Ectodermal cell (in vitro differentiated cells): ENCODE results near the gene SULT1B1.
"Not testable (repeated sequence)": the region's sequence is repeated elsewhere in the genome, so short reads cannot be mapped to it uniquely, and the experiment has no call there.

Experiments
- H3K27ac ChIP-seq: 2 replicates; pipeline ENCODE4 v1.7.0; 2013; ENCODE audit warnings: mild to moderate bottlenecking, low read depth, low read length; ENCODE audit not compliant: insufficient read depth, poor library complexity, severe bottlenecking
- H3K27me3 ChIP-seq: 2 replicates; pipeline ENCODE4 v1.7.0; 2013; ENCODE audit warnings: mild to moderate bottlenecking, low read length; ENCODE audit not compliant: insufficient read depth, control insufficient read depth, poor library complexity, severe bottlenecking
- H3K36me3 ChIP-seq: one replicate; pipeline ENCODE4 v1.7.0; 2013; ENCODE audit warnings: low read length; ENCODE audit not compliant: control insufficient read depth, insufficient read depth
- H3K4me1 ChIP-seq: one replicate; pipeline ENCODE4 v1.7.0; 2013; ENCODE audit warnings: low read length; ENCODE audit not compliant: control insufficient read depth, insufficient read depth
- H3K4me3 ChIP-seq: 2 replicates; pipeline ENCODE4 v1.7.0; 2013; ENCODE audit warnings: low read depth, low read length, control low read depth; ENCODE audit not compliant: insufficient read depth
- H3K9me3 ChIP-seq: 2 replicates; pipeline ENCODE4 v1.7.0; 2013; ENCODE audit warnings: mild to moderate bottlenecking, low read length, moderate library complexity; ENCODE audit not compliant: control insufficient read depth
- WGBS, 2 experiments: methylation state at CpG; one replicate each; pipeline ENCODE4 v1.1.7; 2013; ENCODE audit warnings: missing lambda C conversion rate in 2 of 2; 5-methylcytosine and 5-hydroxymethylcytosine counted together

SULT1B1 gene

GRCh38 chr4:69776696-69777095 lies 16.3 kb upstream of the SULT1B1 start:
- Histone ChIP-seq H3K4me3 (no peak overlapping the region), H3K4me1 (no peaks in the 10 kb centered on the region), H3K27ac (no peak overlapping the region), H3K36me3 (no peaks in the 10 kb centered on the region), H3K27me3 (no peaks in the 10 kb centered on the region), H3K9me3 (no peaks in the 10 kb centered on the region)
- WGBS, 2 experiments, result 93 to 99% methylated on average over 2 to 3 of the region's 3 CpGs

- WGBS, 2 experiments, result 100% methylated on average over 2 of the region's 2 CpGs; no CpG with 5 or more reads in 1 of the 2 experiments
- Histone ChIP-seq H3K27ac (no peak overlapping the region), H3K4me3 (no peak overlapping the region), H3K9me3 (no peaks in the 10 kb centered on the region), H3K27me3 (no peaks in the 10 kb centered on the region), H3K36me3 (no peaks in the 10 kb centered on the region), H3K4me1 (no peaks in the 10 kb centered on the region)
Measured at GRCh38 chr4:69775321-69775867, 15.0 kb upstream of the SULT1B1 start.

- Histone ChIP-seq H3K4me3 (no peak overlapping the region), H3K36me3 (no peaks in the 10 kb centered on the region), H3K27ac (no peak overlapping the region), H3K4me1 (no peaks in the 10 kb centered on the region), H3K27me3 (no peaks in the 10 kb centered on the region), H3K9me3 (no peaks in the 10 kb centered on the region)
- 59 to 63% methylated on average over 3 of the region's 3 CpGs for WGBS, 2 experiments
Measured at GRCh38 chr4:69773484-69773883, 13.1 kb upstream of the SULT1B1 start.

- not testable (repeated sequence) for H3K9me3 ChIP-seq, H3K27ac ChIP-seq, H3K36me3 ChIP-seq, H3K27me3 ChIP-seq, H3K4me3 ChIP-seq, H3K4me1 ChIP-seq
- WGBS, 2 experiments, result 38 to 51% methylated on average over 3 of the region's 3 CpGs
Measured at GRCh38 chr4:69768554-69768953, 8.1 kb upstream of the SULT1B1 start.

GRCh38 chr4:69765751-69766150 lies 5.3 kb upstream of the SULT1B1 start:
- Histone ChIP-seq H3K27ac (no peak overlapping the region), H3K36me3 (no peaks in the 10 kb centered on the region), H3K4me3 (no peak overlapping the region), H3K4me1 (no peaks in the 10 kb centered on the region), H3K9me3 (no peaks in the 10 kb centered on the region), H3K27me3 (no peaks in the 10 kb centered on the region)
- WGBS, 2 experiments, result 100% methylated on average over 1 of the region's 1 CpG; no CpG with 5 or more reads in 1 of the 2 experiments

- WGBS, 2 experiments, result 80 to 100% methylated on average over 1 of the region's 1 CpG
- H3K27me3 ChIP-seq, result no peaks in the 10 kb centered on the region
Measured at GRCh38 chr4:69764311-69764710, 3.9 kb upstream of the SULT1B1 start.

GRCh38 chr4:69763233-69763632 lies 2.8 kb upstream of the SULT1B1 start:
- Histone ChIP-seq H3K36me3 (no peaks in the 10 kb centered on the region), H3K27ac (no peak overlapping the region), H3K4me1 (no peaks in the 10 kb centered on the region), H3K9me3 (no peaks in the 10 kb centered on the region), H3K27me3 (no peaks in the 10 kb centered on the region), H3K4me3 (no peak overlapping the region)
- 90 to 96% methylated on average over 2 to 3 of the region's 3 CpGs for WGBS, 2 experiments

More at GRCh38 chr4:69764311-69764710, 3.9 kb upstream of the SULT1B1 start:
- Histone ChIP-seq H3K9me3 (no peaks in the 10 kb centered on the region), H3K4me1 (no peaks in the 10 kb centered on the region), H3K4me3 (no peak overlapping the region), H3K36me3 (no peaks in the 10 kb centered on the region), H3K27ac (no peak overlapping the region)

GRCh38 chr4:69759189-69759604 lies 1.2 kb downstream of the SULT1B1 start:
- WGBS, 2 experiments, result 97 to 98% methylated on average over 6 of the region's 6 CpGs

GRCh38 chr4:69757464-69757863 lies 3.0 kb downstream of the SULT1B1 start:
- H3K27ac ChIP-seq, result no peak overlapping the region
- H3K9me3 ChIP-seq, result no peaks in the 10 kb centered on the region
- WGBS, 2 experiments, result 100% methylated on average over 1 of the region's 2 CpGs; no CpG with 5 or more reads in 1 of the 2 experiments
- H3K36me3 ChIP-seq, result no peaks in the 10 kb centered on the region
- H3K4me1 ChIP-seq, result no peaks in the 10 kb centered on the region
- no peak overlapping the region for H3K4me3 ChIP-seq
- H3K27me3 ChIP-seq, result no peaks in the 10 kb centered on the region

More at GRCh38 chr4:69759189-69759604, 1.2 kb downstream of the SULT1B1 start:
- Histone ChIP-seq H3K4me3 (no peak overlapping the region), H3K27ac (no peak overlapping the region), H3K27me3 (no peaks in the 10 kb centered on the region), H3K9me3 (no peaks in the 10 kb centered on the region), H3K4me1 (no peaks in the 10 kb centered on the region), H3K36me3 (no peaks in the 10 kb centered on the region)

GRCh38 chr4:69754926-69755580 lies 5.4 kb downstream of the SULT1B1 start:
- Histone ChIP-seq H3K4me3 (no peak overlapping the region), H3K27ac (no peak overlapping the region), H3K9me3 (no peaks in the 10 kb centered on the region), H3K27me3 (no peaks in the 10 kb centered on the region), H3K4me1 (no peaks in the 10 kb centered on the region), H3K36me3 (no peaks in the 10 kb centered on the region)
- WGBS, 2 experiments, result 91% methylated on average over 4 of the region's 4 CpGs
